ENCODE data around the gene PRAMEF13.
"Not testable (repeated sequence)": the region's sequence is repeated elsewhere in the genome, so short reads cannot be mapped to it uniquely, and the experiment has no call there.

PRAMEF13 gene

DNA sequence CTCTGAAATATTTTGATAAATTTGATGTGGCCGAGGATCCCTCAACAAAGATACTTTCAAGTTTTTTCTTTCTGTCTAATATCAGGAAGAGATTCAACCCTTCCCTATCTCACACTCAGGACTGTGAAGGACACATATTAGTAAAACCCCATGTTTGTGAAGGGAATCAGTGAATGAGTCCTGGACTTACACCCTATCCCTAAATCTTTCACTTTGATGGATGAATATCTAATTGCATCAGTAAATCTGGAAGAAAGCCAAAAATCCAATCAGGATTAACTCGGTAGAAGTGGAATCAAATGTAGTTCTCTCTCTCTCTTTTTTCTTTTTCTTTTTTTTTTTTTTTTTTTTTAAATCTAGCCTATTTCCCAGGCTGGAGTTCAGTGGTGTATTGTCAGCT, 29.7 kb downstream of the PRAMEF13 start, which contains the start of gene PRAMEF9:
PRAMEF9 (plus strand) TSS at position 301 of the 400 bp plus-strand sequence. CDS start 3,433 bp downstream, outside the sequence.
- not testable (repeated sequence) for DNase-seq (ENCODE audit: low spot score)

DNA sequence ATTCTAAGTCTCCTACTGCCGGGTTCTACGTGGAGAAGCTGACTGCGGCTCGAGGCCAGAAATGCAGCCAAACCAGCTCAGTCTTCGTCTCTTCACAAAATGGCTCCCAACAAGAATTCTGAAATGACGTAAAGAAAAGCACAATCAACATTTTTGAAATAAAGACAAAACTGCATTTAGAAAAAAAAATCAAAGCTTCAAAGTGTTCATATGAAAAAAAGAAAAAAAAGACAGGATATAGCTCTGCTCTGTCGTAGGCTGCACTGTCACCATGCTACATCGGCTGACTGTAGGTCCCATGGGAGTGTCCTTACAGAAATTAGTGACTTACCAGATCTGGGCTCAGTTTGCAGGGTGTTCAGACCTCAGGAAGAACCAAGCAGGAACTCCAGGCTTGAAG, 35.7 kb downstream of the PRAMEF13 start, which contains the start of gene HNRNPCL4:
HNRNPCL4 (minus strand) TSS at position 101 of the 400 bp plus-strand sequence. CDS start 164 bp downstream, outside the sequence.
- not testable (repeated sequence) for DNase-seq (ENCODE audit: low spot score)

GRCh38 chr1:13155909-13156308, 45.3 kb downstream of the PRAMEF13 start, which contains the start of gene PRAMEF26:
TSS of gene PRAMEF26 (minus strand) at chr1:13156009. CDS start at chr1:13153095, 2,914 bp downstream.
- not testable (repeated sequence) for DNase-seq (ENCODE audit: low spot score)
